HG03060 (cell line): ENCODE results near the gene TSPAN11.

ENCODE experiments used
- ATAC-seq: cut with Tn5 transposase; IDR thresholded peaks from one replicate; pipeline ENCODE4 v1.9.1; 2021; ENCODE audit warnings: low read depth, moderate number of reproducible peaks; ENCODE audit not compliant: unreplicated experiment

TSPAN11 gene

DNA sequence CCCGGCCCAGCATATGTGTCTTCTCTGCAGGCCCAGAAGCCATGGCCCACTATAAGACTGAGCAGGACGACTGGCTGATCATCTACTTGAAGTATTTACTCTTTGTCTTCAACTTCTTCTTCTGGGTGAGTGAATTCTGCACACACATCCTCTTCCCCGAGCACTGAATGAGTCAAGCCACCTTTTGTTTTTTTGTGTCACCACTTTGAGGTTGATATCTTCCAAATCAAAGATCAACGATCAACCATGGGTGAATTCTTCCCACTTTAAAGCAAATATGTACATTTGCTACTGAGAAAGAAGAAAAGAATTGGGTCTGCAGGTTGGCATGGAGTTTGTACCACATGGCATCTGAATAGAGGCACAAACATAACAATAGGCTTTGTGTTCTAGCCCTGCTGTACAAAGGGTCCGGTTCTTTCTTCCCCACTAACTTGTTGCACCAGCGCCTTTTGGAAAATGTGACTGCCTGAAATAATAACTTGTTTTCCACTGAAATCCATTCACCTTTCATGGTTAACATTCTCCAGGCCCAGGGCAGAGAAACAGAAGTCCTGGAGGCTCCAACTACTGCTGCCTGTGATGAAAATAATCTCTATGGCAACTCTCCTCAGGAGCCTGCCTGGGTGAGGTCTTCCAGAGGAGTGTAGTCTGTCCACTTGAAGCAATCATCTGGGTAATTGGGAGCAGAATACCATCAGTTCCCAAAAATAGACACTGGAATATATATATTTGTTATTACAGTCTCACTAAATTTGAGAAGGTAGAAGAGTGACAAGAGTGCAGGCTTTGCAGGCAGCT, 27.6 kb downstream of the TSPAN11 start:
- ATAC-seq: no peak

DNA sequence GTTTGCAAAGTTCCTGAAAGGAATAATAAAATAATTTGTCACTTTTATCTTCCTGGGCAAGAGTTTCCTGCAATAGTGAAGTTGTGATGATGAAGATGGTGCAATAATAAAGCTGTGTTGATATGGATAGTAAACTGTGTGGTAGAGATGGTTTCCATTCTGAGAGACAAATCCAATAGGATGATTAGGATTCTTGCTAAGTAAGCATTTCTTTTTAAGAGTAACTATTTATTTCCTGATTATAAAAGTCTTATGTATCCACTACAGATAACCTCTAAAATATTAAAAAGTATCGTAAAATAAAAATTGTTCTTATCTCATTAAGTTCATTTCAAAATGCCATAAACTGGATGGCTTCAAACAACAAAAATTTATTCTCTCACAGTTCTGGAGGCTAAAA, 28.7 kb downstream of the TSPAN11 start:
- ATAC-seq: no peak

- ATAC-seq: no peak
Observed at GRCh38 chr12:30959110-30959710, 32.7 kb downstream of the TSPAN11 start.

GRCh38 chr12:30959778-30960177, 33.2 kb downstream of the TSPAN11 start:
- no peak for ATAC-seq

- no peak for ATAC-seq
Observed at GRCh38 chr12:30961030-30961429, 34.5 kb downstream of the TSPAN11 start.

- no peak for ATAC-seq
Observed at GRCh38 chr12:30962047-30962446, 35.5 kb downstream of the TSPAN11 start.

DNA sequence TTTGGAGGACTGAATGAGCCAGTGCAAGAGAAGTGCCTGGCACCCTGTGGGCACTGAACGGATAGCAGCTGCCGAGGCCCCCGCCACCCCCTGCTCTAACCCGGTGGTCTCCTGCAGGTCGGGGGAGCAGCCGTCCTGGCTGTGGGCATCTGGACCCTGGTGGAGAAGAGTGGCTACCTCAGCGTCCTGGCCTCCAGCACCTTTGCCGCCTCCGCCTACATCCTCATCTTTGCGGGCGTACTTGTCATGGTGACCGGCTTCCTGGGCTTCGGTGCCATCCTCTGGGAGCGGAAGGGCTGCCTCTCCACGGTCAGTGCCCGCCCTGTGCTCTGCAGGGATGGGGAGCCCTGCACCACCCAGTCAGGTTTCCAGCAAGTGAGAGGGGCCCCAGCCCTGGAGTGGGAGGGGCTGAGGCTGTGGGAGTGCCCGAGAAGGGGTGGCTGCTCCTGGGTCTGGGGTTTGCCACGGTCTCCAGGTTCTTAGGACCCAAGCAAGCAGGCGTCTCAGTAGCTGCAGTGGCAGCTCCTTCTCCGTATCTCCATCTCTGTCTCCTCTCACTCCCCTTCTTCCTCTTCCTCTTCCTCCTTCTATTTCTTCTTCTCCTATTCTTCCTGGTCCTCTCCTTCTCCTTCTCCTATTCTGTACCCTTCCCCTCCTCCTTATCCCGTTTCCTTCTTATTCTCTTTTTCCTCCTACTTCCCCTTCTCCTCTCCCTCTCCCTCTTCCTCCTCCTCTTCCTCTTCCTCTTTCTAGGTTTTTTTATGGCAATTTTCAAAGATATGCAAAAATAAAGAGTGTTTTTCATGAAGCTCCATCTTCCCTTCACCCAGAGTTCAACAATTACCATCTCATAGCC, 37.4 kb downstream of the TSPAN11 start:
- ATAC-seq: no peak

DNA sequence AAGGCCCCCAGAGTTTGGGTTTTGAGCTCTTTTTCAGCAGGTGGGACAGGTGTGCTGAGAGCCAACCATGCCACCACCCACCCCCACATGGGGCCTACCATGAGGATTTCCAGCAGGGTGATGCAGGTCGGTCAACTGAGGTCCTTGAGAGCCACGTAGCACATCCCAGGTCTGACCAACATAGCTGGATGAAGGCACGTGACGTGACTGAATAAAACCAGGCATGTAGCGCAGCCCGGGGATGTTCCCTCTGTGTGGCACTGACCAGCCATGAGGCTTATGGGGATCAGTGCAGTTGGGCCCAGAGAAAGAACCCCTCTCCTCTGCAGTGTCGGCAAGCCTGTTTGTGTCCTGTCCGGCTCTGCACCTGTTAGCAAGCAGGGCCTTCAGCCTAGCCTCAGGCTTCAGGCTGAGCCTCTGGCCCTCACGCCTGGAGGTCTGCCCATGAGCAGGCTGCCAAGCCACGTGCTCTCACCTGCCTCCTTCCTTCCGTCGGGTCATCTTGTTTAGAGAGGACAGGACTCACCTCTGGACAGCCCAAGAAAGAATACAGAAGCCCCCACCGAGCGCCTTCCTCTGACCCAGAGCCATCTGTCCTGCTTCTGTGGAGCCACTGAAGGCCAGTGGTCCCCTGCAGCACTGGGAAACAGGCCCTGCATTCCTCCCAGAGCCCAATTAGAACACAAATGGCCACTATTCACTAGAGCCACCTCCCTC, 38.5 kb downstream of the TSPAN11 start:
- ATAC-seq: no peak

DNA sequence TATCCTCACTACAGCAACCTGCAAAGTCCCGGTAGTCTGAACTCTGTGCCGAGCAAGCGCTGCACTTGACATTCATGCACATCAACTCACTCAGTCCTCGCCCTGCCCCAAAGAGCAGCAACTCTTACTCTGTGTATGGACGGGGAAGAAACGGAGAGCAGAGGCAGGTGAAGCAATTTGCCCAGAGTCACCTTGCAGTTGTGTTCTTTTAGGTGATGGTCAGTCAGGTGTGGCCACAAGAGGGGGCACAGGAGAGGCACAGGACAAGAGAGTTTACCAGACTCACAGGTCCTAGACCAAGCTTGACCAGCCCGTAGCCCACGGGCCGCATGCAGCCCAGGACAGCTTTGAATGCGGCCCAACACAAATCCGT, 39.1 kb downstream of the TSPAN11 start:
- ATAC-seq: no peak

DNA sequence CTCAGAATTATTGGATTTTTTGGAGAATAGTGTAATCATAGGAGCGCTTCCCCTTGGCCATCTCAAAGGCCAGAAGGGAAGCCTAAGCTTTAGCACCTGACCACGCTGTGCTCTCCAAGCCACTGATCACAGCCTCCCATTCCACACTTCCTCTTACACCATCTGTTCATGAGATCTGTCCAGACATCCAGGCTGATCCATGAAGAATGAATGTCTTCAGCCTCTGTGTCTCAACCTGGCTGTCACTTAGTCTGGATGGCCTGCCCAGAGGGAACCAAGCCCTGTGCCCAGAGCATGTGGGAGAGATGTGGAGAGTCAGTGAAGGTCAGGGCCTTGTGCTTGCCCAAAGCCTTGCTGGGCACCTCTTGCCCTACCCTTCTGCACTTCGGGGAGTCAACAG, 40.5 kb downstream of the TSPAN11 start:
- no peak for ATAC-seq

GRCh38 chr12:30968211-30968610, 41.7 kb downstream of the TSPAN11 start:
- no peak for ATAC-seq

DNA sequence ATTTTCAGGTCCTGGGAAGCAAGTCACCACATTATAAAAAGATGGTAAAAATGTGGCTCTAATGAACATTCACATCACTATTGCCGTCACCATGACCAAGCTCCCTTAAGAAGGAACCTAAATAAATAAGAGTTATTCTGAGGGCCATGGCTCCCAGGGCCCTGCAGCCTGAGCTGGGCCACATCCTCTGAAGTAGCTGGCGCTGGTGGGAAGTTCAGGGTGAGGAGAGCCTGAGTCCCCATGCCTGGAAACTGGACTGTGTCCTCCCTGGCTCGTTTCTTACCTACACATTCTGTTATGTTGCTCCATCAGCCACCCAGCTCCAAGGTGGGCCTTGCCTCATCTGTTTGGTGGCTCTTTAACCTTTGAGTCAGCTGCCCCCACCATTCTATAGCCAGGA, 42.5 kb downstream of the TSPAN11 start:
- no peak for ATAC-seq

DNA sequence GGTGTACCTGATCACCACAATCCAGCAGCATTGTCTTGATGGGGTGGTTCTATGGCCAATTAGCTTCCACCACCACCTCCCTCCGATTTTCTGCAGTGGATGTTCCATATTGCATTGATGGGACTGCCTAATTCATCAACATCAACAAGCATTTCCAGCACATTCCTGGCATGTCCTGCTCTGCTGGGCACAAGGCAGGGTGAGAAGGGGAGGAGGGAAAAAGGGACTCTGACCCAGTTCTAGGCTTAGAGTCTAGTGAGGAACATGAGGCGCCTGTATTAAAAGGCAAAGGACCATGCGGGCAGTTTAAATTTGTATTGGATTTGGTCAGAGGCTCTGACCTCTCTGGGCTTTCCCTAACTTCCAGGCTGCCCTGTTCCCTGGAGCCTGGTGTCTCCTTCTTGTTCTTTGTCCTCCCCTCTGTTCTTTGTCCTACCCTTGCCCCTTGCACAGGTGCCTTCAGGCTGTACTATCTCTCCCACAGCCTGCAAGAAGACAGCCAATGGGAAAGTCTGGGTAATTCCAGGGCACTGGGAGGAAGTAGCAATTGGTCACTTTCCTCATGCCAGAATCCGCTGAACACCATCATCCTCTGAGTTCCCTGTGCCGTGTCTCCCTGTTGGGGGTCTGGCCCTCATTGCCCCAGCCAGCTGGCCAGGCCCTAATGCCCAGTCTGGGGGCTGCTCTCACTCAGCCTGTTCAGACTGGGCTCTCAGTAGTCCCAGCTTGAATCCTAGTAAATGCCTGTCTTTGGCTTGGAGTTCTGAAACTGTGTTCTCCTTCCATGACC, 43.3 kb downstream of the TSPAN11 start:
- no peak for ATAC-seq

DNA sequence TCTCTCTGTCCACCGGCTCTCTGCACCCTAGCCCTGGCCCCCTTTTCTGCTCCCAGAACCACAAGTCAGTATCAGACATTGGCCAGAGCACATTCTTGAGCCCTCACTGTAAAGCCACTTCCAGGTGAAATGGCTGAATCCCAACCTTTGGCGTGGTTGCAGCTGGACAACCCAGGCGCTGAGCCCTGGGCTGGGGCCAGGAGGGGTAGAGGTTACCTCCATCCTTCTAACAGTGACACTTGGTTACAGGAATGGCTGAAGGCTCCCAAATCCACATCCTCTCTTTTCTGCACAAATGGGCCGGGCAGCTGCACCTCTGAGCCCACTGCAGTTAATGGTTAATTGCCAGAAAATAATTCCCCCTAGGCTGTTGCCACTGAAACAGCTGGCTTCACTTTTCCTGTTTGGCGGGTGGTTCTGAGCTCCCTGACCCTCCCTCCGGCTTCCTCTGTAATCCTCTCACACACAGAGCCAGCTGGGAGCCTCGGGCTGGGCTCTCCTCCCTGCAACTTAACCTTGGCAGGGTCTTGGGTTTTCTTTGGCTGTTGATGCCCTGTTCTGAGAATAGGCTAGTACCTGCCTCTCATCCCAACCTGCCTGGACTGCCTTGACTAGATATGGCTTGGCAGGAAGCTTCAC, 44.1 kb downstream of the TSPAN11 start:
- ATAC-seq: no peak

DNA sequence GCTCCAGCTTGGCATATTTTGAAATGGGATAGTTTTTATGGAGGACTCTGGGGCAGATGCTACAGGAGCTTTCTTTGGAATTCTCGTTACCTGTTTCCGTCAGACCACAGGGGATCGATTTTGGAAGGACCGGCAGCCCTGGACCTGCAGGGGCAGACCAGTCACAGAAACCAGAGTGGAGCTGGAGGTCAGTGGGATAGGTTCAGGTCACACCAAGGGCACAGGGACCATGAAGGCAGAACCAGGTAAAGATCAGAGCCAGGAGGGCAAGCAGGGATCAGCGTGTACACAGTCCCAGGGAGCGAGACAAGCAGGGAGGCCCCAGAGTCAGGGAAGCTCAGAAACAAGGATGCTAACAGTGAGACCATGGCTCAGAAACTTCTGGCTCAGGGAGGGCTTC, 45.5 kb downstream of the TSPAN11 start:
- ATAC-seq: no peak

GRCh38 chr12:30973175-30973574, 46.6 kb downstream of the TSPAN11 start:
- no peak for ATAC-seq

DNA sequence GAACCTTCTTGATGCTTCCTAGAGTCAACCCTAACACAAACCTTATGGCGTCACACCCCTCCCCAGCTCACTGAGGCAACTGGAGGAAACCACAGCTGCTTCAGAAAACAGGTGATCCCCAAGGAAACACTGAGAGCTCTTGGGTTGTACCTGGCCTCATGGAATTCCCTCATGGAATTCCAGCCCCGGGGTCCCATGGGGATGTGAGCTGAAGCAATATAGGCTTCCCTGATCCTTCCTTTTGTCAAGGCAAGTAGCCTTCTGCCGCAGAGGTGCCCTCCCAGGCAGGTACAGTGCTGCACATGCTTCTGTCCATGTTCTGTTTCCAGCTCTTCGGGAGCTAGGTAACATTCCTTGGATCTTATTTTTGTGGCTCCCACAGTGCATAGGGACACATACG, 47.3 kb downstream of the TSPAN11 start:
- ATAC-seq: no peak

DNA sequence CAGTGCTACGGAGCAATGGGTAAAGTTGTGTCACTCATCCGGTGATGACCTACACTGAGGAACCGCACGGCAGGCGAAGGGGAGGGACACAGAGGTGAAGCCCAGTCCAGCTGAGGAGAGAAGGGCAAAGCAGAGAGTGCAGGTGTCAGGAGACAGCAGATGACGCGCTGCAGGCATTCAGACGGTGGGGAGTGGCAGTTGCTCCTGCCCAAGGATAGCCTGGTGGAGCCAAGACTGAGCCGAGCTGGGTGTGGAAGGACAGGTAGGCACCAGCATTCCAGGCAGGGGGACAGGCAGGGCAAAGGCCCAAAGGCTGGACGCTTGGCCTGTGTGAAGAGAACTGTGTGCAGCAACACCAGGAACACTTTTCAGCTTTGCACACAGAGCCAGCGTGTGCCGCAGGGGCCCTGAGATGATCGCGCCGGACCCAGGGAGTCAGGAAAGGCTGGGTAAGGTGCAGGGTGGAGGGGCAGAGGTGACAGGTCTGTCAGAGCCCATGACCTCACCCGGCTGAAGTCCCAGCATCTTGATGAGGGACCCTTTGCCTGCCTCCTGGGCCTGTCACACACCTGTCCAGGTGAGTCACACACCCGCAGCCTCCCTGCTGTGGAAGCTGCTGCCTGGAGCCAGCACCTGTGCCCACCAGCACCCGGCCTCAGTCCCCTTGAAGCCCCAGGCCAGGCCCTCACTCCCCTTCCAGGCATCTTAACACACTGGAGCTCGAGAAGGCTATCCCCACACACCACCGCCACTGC, 48.4 kb downstream of the TSPAN11 start:
- no peak for ATAC-seq

GRCh38 chr12:30975581-30975980, 49.0 kb downstream of the TSPAN11 start:
- ATAC-seq: no peak
